Activated naive CD4-positive, alpha-beta T cell treated with anti-CD3 and anti-CD28 coated beads, Interleukin-2, amount 50 U/mL, for 72 hours (primary cell): ENCODE data around the gene CLSTN2. TPM values are rescaled to one million over a fixed set of nuclear protein-coding genes. Genes with fewer than 3 reads are reported as not detected.

Experiments
- ATAC-seq, 2 donors: fragments of 150-1000 bp; cut with Tn5 transposase; 2 replicates each; pipeline ENCODE4 v1.10.0; 2021; ENCODE audit warnings: mild to moderate bottlenecking in 2 of 2, moderate library complexity in 2 of 2
- DNase-seq, 2 donors: peaks; one replicate each; pipeline ENCODE4 v3.0.0; 2021 to 2022; ENCODE audit warnings: low spot score in 2 of 2
- H3K27ac Mint-ChIP-seq, 2 donors: one replicate each; pipeline ENCODE4 v1.8.0; 2022; ENCODE audit warnings: mild to moderate bottlenecking in 2 of 2, mixed read lengths in 2 of 2
- H3K36me3 Mint-ChIP-seq, 2 donors: one replicate each; pipeline ENCODE4 v1.8.0; 2022; ENCODE audit warnings: mixed read lengths in 2 of 2
- H3K9me3 Mint-ChIP-seq, 2 donors: one replicate each; pipeline ENCODE4 v1.8.0; 2022; ENCODE audit warnings: mixed read lengths in 2 of 2
- total RNA-seq, 2 donors: library from RNA; stranded (reverse); gene quantifications; one replicate each; pipeline ENCODE4 v1.2.3, GENCODE V29; 2022

CLSTN2 gene
- total RNA-seq, 2 donors from 2014 or later, result not detected

- Mint-ChIP-seq H3K36me3 (no peaks in the 10 kb centered on the region), H3K27ac (no peak overlapping the region), H3K9me3 (no peaks in the 10 kb centered on the region)
- DNase-seq, result no peak
- ATAC-seq, result no peak
Observed at GRCh38 chr3:140013220-140013619, 78.2 kb downstream of the CLSTN2 start.

- ATAC-seq (no peak), DNase-seq (no peak)
- Mint-ChIP-seq H3K36me3 (no peaks in the 10 kb centered on the region), H3K27ac (no peak overlapping the region), H3K9me3 (no peaks in the 10 kb centered on the region)
Observed at GRCh38 chr3:140014831-140015495, 80.0 kb downstream of the CLSTN2 start.

GRCh38 chr3:140015741-140016140 is 80.8 kb downstream of the CLSTN2 start:
- H3K27ac Mint-ChIP-seq, result no peak overlapping the region
- H3K9me3 Mint-ChIP-seq, result no peaks in the 10 kb centered on the region
- H3K36me3 Mint-ChIP-seq, result no peaks in the 10 kb centered on the region
- ATAC-seq, result no peak
- no peak for DNase-seq

- Mint-ChIP-seq H3K9me3 (no peaks in the 10 kb centered on the region), H3K36me3 (no peaks in the 10 kb centered on the region), H3K27ac (no peak overlapping the region)
- ATAC-seq (no peak), DNase-seq (no peak)
Observed at GRCh38 chr3:140018556-140018955, 83.6 kb downstream of the CLSTN2 start.

GRCh38 chr3:140019946-140020345 is 85.0 kb downstream of the CLSTN2 start:
- no peak for DNase-seq
- Mint-ChIP-seq H3K9me3 (no peaks in the 10 kb centered on the region), H3K27ac (no peak overlapping the region), H3K36me3 (no peaks in the 10 kb centered on the region)
- ATAC-seq, result no peak

- DNase-seq, result no peak
- Mint-ChIP-seq H3K27ac (no peak overlapping the region), H3K9me3 (no peaks in the 10 kb centered on the region), H3K36me3 (no peaks in the 10 kb centered on the region)
- ATAC-seq, result no peak
Observed at GRCh38 chr3:140020541-140020940, 85.6 kb downstream of the CLSTN2 start.

GRCh38 chr3:140021269-140021668 is 86.3 kb downstream of the CLSTN2 start:
- no peaks in the 10 kb centered on the region for H3K36me3 Mint-ChIP-seq
- DNase-seq, result no peak
- ATAC-seq, result no peak
- no peak overlapping the region for H3K27ac Mint-ChIP-seq
- no peaks in the 10 kb centered on the region for H3K9me3 Mint-ChIP-seq

GRCh38 chr3:140022066-140022770 is 87.2 kb downstream of the CLSTN2 start:
- H3K27ac Mint-ChIP-seq, result no peak overlapping the region
- DNase-seq (no peak), ATAC-seq (no peak)
- H3K9me3 Mint-ChIP-seq, result no peaks in the 10 kb centered on the region
- H3K36me3 Mint-ChIP-seq, result no peaks in the 10 kb centered on the region

- no peak for ATAC-seq
- DNase-seq, result no peak
- Mint-ChIP-seq H3K27ac (no peak overlapping the region), H3K9me3 (no peaks in the 10 kb centered on the region), H3K36me3 (no peaks in the 10 kb centered on the region)
Observed at GRCh38 chr3:140023616-140024530, 88.9 kb downstream of the CLSTN2 start.

- no peaks in the 10 kb centered on the region for H3K36me3 Mint-ChIP-seq
- DNase-seq (no peak), ATAC-seq (no peak)
- no peak overlapping the region for H3K27ac Mint-ChIP-seq
- H3K9me3 Mint-ChIP-seq, result no peaks in the 10 kb centered on the region
Observed at GRCh38 chr3:140031170-140031569, 96.2 kb downstream of the CLSTN2 start.

GRCh38 chr3:140034058-140034457 is 99.1 kb downstream of the CLSTN2 start:
- Mint-ChIP-seq H3K36me3 (no peaks in the 10 kb centered on the region), H3K9me3 (no peaks in the 10 kb centered on the region), H3K27ac (no peak overlapping the region)
- no peak for DNase-seq
- ATAC-seq, result no peak

- no peaks in the 10 kb centered on the region for H3K9me3 Mint-ChIP-seq
- DNase-seq, result no peak
- no peak overlapping the region for H3K27ac Mint-ChIP-seq
- no peak for ATAC-seq
- no peaks in the 10 kb centered on the region for H3K36me3 Mint-ChIP-seq
Observed at GRCh38 chr3:140035871-140036270, 100.9 kb downstream of the CLSTN2 start.

- Mint-ChIP-seq H3K27ac (no peak overlapping the region), H3K9me3 (peaks cover 0 to 5% of the 10 kb centered on the region in 2 donors), H3K36me3 (no peaks in the 10 kb centered on the region)
- DNase-seq, result no peak
- ATAC-seq, result no peak
Observed at GRCh38 chr3:140050396-140050795, 115.4 kb downstream of the CLSTN2 start.

- H3K9me3 Mint-ChIP-seq, result peaks cover 0 to 5% of the 10 kb centered on the region in 2 donors
- ATAC-seq, result no peak
- H3K27ac Mint-ChIP-seq, result no peak overlapping the region
- no peak for DNase-seq
- H3K36me3 Mint-ChIP-seq, result no peaks in the 10 kb centered on the region
Observed at GRCh38 chr3:140051019-140051957, 116.3 kb downstream of the CLSTN2 start.

- Mint-ChIP-seq H3K27ac (no peak overlapping the region), H3K36me3 (no peaks in the 10 kb centered on the region), H3K9me3 (peaks cover 0 to 5% of the 10 kb centered on the region in 2 donors)
- DNase-seq (no peak), ATAC-seq (no peak)
Observed at GRCh38 chr3:140052771-140053702, 118.1 kb downstream of the CLSTN2 start.
